Hepatocyte (in vitro differentiated cells): ENCODE data around the gene FKBP7.

ENCODE experiments used
- CTCF ChIP-seq: fragments of 200-600 bp; sonication (generic); IDR thresholded peaks from 2 replicates; pipeline ENCODE4 v1.5.1; 2016; ENCODE audit warnings: antibody characterized with exemption, mild to moderate bottlenecking; ENCODE audit not compliant: poor library complexity
- EZH2phosphoT487 ChIP-seq: fragments of 200-600 bp; sonication (generic); IDR thresholded peaks from one replicate; pipeline ENCODE4 v1.6.1; 2018; ENCODE audit warnings: antibody characterized with exemption, mild to moderate bottlenecking, low read depth, moderate library complexity; ENCODE audit not compliant: unreplicated experiment, severe bottlenecking

GRCh38 chr2:178484245-178485041 is 6.0 kb upstream of the FKBP7 start:
- no peak for TF ChIP-seq CTCF
- TF ChIP-seq EZH2phosphoT487, result no peak
